NOMO-1 (cell line): ENCODE results near the gene SETMAR.
A peak's percentile ranks its signal among the peaks of the same experiment; 100 is the strongest.

Experiments used
- DNase-seq, 2 experiments: peaks; one replicate each; lab custom pipeline; 2025; ENCODE audit not compliant: unreplicated experiment in 2 of 2; lab: John Stamatoyannopoulos, UW

The SETMAR gene

GRCh38 chr3:4343258-4343657 is 40.1 kb downstream of the SETMAR start:
- peak in 1 of 2 experiments; percentile 18 for DNase-seq

- DNase-seq = peak; percentile 29 to 75
Observed at GRCh38 chr3:4350789-4351163, 47.6 kb downstream of the SETMAR start.

- peak in 1 of 2 experiments; percentile 18 for DNase-seq
Observed at GRCh38 chr3:4351164-4351855, 48.1 kb downstream of the SETMAR start.

- no peak for DNase-seq
Observed at GRCh38 chr3:4351872-4352271, 48.7 kb downstream of the SETMAR start.

GRCh38 chr3:4355401-4356219 is 52.4 kb downstream of the SETMAR start:
- DNase-seq = no peak

- DNase-seq = no peak
Observed at GRCh38 chr3:4356220-4356540, 53.0 kb downstream of the SETMAR start.

GRCh38 chr3:4356546-4357410 is 53.6 kb downstream of the SETMAR start:
- no peak for DNase-seq

GRCh38 chr3:4358273-4358672 is 55.1 kb downstream of the SETMAR start:
- no peak for DNase-seq

- DNase-seq = no peak
Observed at GRCh38 chr3:4359805-4360502, 56.8 kb downstream of the SETMAR start.

GRCh38 chr3:4360817-4361216 is 57.6 kb downstream of the SETMAR start:
- DNase-seq = no peak

GRCh38 chr3:4362523-4362922 is 59.4 kb downstream of the SETMAR start:
- DNase-seq = no peak
